Transverse colon (tissue), 3 donors: Measurements from ENCODE around the gene EFCAB14.

Source experiments
- CTCF ChIP-seq, 5 experiments: fragments of 200-600 bp in 3 of 5; fragments of 450-650 bp in 2 of 5; sonication (generic) in 3 of 5; IDR thresholded peaks; 1 replicate in 2 of 5; 2 replicates in 3 of 5; pipeline ENCODE4 v1.5.1; 2016 to 2017; ENCODE audit warnings: antibody characterized with exemption in 5 of 5, inconsistent platforms in 3 of 5, mild to moderate bottlenecking in 2 of 5, moderate library complexity in 1 of 5
- POLR2A ChIP-seq: fragments of 450-650 bp; IDR thresholded peaks from one replicate; pipeline ENCODE4 v1.6.1; 2016; ENCODE audit warnings: antibody characterized with exemption, mild to moderate bottlenecking, moderate library complexity

GRCh38 chr1:46690931-46691421 is 27.9 kb downstream of the EFCAB14 start:
- TF ChIP-seq CTCF (IDR thresholded peaks at IDR 0.05) (no peak), POLR2A (no peak)
